ENCODE results near the gene ADAM22.

DNA sequence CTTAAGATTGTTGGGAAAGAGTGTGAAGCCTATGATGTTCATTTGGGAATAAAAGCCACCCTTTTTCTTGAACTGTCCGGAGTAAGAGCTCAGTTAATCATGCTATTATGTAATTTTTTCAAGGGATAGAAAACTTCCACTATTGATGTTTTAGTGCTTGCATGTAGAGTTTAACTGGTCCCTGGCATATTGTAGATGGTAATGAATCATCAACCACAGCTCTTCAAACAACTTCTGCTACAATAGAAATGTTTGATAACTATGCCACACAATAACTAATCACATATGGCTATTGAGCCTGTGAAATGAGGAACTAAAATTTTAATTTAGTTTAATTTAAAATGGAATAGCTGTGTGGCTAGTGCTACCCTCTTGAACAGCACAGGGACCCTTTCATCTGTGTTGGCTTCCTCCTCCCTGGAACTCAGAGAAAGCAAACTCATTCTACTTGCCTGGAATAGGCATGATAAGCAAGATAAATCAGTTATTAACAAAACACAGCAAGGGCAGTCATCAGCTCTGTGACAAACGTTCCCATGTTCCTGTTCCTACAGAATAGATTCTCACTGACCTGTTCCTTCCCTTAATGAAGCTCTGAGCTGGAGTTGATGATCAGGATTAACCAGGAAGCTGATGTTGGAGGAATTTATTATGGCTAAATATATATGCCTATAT lies 290.7 kb downstream of the ADAM22 start:
- TF ChIP-seq, protein P1, sequence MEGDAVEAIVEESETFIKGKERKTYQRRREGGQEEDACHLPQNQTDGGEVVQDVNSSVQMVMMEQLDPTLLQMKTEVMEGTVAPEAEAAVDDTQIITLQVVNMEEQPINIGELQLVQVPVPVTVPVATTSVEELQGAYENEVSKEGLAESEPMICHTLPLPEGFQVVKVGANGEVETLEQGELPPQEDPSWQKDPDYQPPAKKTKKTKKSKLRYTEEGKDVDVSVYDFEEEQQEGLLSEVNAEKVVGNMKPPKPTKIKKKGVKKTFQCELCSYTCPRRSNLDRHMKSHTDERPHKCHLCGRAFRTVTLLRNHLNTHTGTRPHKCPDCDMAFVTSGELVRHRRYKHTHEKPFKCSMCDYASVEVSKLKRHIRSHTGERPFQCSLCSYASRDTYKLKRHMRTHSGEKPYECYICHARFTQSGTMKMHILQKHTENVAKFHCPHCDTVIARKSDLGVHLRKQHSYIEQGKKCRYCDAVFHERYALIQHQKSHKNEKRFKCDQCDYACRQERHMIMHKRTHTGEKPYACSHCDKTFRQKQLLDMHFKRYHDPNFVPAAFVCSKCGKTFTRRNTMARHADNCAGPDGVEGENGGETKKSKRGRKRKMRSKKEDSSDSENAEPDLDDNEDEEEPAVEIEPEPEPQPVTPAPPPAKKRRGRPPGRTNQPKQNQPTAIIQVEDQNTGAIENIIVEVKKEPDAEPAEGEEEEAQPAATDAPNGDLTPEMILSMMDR (IDR thresholded peaks at IDR 0.05; ENCODE audit: borderline replicate concordance, extremely low read depth, low read length, poor library complexity, severe bottlenecking), result no peak
- no peak for TF ChIP-seq EZH2 (IDR thresholded peaks at IDR 0.05; ENCODE audit: borderline replicate concordance, low read depth, low read length, severe bottlenecking)
